Endodermal cell (in vitro differentiated cells): ENCODE results near the gene ATAD3A. TPM values are rescaled to one million over a fixed set of nuclear protein-coding genes. Genes with fewer than 3 reads are reported as not detected.

Source experiments
- DNase-seq: peaks from one replicate; pipeline ENCODE4 v3.0.0-alpha.2; 2017
- H3K27ac ChIP-seq: 2 replicates; pipeline ENCODE4 v1.5.1; 2013; ENCODE audit warnings: mild to moderate bottlenecking, low read depth, low read length, moderate library complexity
- H3K27me3 ChIP-seq: 2 replicates; pipeline ENCODE4 v1.6.1; 2013; ENCODE audit warnings: mild to moderate bottlenecking, low read length, moderate library complexity; ENCODE audit not compliant: insufficient read depth, control insufficient read depth, poor library complexity, severe bottlenecking
- H3K36me3 ChIP-seq: 2 replicates; pipeline ENCODE4 v1.7.0; 2013; ENCODE audit warnings: mild to moderate bottlenecking, low read length, moderate library complexity; ENCODE audit not compliant: control insufficient read depth, insufficient read depth
- H3K4me1 ChIP-seq: one replicate; pipeline ENCODE4 v1.7.0; 2013; ENCODE audit warnings: low read length; ENCODE audit not compliant: control insufficient read depth, insufficient read depth
- H3K4me3 ChIP-seq: 2 replicates; pipeline ENCODE4 v1.5.1; 2013; ENCODE audit warnings: mild to moderate bottlenecking, low read length, moderate library complexity
- H3K9ac ChIP-seq: 2 replicates; pipeline ENCODE4 v1.6.1; 2013; ENCODE audit warnings: mild to moderate bottlenecking, low read length, moderate library complexity; ENCODE audit not compliant: poor library complexity, severe bottlenecking; ENCODE audit errors: extremely low read depth
- H3K9me3 ChIP-seq: 2 replicates; pipeline ENCODE4 v1.6.1; 2013; ENCODE audit warnings: mild to moderate bottlenecking, low read length, moderate library complexity; ENCODE audit not compliant: control insufficient read depth
- H3K27ac Mint-ChIP-seq: 2 replicates; pipeline ENCODE4 v1.8.0; 2020; ENCODE audit warnings: mixed read lengths
- H3K27me3 Mint-ChIP-seq: 2 replicates; pipeline ENCODE4 v1.8.0; 2021; ENCODE audit warnings: mild to moderate bottlenecking, mixed read lengths; ENCODE audit not compliant: insufficient read depth
- H3K36me3 Mint-ChIP-seq: 2 replicates; pipeline ENCODE4 v1.8.0; 2020; ENCODE audit warnings: low read depth, mixed read lengths
- H3K4me1 Mint-ChIP-seq: 2 replicates; pipeline ENCODE4 v1.8.0; 2020; ENCODE audit warnings: mixed read lengths
- H3K4me3 Mint-ChIP-seq: 2 replicates; pipeline ENCODE4 v1.8.0; 2020; ENCODE audit warnings: mild to moderate bottlenecking, moderate library complexity, mixed read lengths
- H3K9me3 Mint-ChIP-seq: 2 replicates; pipeline ENCODE4 v1.8.0; 2020; ENCODE audit warnings: mild to moderate bottlenecking, mixed read lengths
- CTCF ChIP-seq: fragments of 200-600 bp; sonication (generic); conservative IDR thresholded peaks from 2 replicates; pipeline ENCODE4 v1.5.0; 2021; ENCODE audit warnings: antibody characterized with exemption, mild to moderate bottlenecking
- WGBS, 2 experiments: methylation state at CpG; one replicate each; pipeline versions ENCODE4 v1.1.5 to v1.1.7; 2013; ENCODE audit warnings: missing lambda C conversion rate in 2 of 2, mixed read lengths in 1 of 2; ENCODE audit not compliant: insufficient coverage in 1 of 2, insufficient read length in 1 of 2; 5-methylcytosine and 5-hydroxymethylcytosine counted together
- total RNA-seq, 2 donors: library from RNA; stranded (reverse); fragmentation: NEBNext Ultra II Directional in 1 of 2; extraction: Animal tissue kit (Norgen Biotek cat#: 25700) in 1 of 2; gene quantifications; 2 replicates in 1 of 2; 3 replicates in 1 of 2; pipeline ENCODE4 v1.2.1, GENCODE V29; 2021

ATAD3A gene
- total RNA-seq, 2 donors from 2014 or later = 42.8 to 47.6 TPM

- peaks cover 30% of the 10 kb centered on the region for H3K36me3 ChIP-seq
- WGBS, 2 experiments = 90 to 94% methylated on average over 13 to 19 of the region's 19 CpGs
- no peak for DNase-seq
- no peak overlapping the region for H3K4me3 ChIP-seq
- no peak overlapping the region for H3K9ac ChIP-seq
- no peaks in the 10 kb centered on the region for H3K4me1 ChIP-seq
- H3K27me3 ChIP-seq = no peaks in the 10 kb centered on the region
- H3K9me3 ChIP-seq = no peaks in the 10 kb centered on the region
- Mint-ChIP-seq H3K4me1 (no peaks in the 10 kb centered on the region), H3K4me3 (no peak overlapping the region), H3K27me3 (no peaks in the 10 kb centered on the region), H3K36me3 (peaks cover 31% of the 10 kb centered on the region), H3K27ac (no peak overlapping the region), H3K9me3 (no peaks in the 10 kb centered on the region)
- H3K27ac ChIP-seq = no peak overlapping the region
- TF ChIP-seq CTCF = no peak
Measured at GRCh38 chr1:1543706-1544099, 31.7 kb downstream of the ATAD3A start.

- H3K9me3 ChIP-seq = no peaks in the 10 kb centered on the region
- H3K36me3 Mint-ChIP-seq = peaks cover 35% of the 10 kb centered on the region
- H3K4me3 ChIP-seq = no peak overlapping the region
- H3K4me3 Mint-ChIP-seq = no peak overlapping the region
- no peak overlapping the region for H3K9ac ChIP-seq
- no peak overlapping the region for H3K27ac ChIP-seq
- H3K4me1 Mint-ChIP-seq = no peaks in the 10 kb centered on the region
- DNase-seq = no peak
- H3K27ac Mint-ChIP-seq = no peak overlapping the region
- WGBS, 2 experiments = 95 to 97% methylated on average over 8 to 10 of the region's 10 CpGs
- no peaks in the 10 kb centered on the region for H3K27me3 Mint-ChIP-seq
- H3K36me3 ChIP-seq = peaks cover 34% of the 10 kb centered on the region
- H3K9me3 Mint-ChIP-seq = no peaks in the 10 kb centered on the region
- H3K4me1 ChIP-seq = no peaks in the 10 kb centered on the region
- TF ChIP-seq CTCF = no peak
- no peaks in the 10 kb centered on the region for H3K27me3 ChIP-seq
Measured at GRCh38 chr1:1544544-1544943, 32.6 kb downstream of the ATAD3A start.

- no peak for TF ChIP-seq CTCF
- Histone ChIP-seq H3K9me3 (no peaks in the 10 kb centered on the region), H3K27me3 (no peaks in the 10 kb centered on the region), H3K27ac (no peak overlapping the region), H3K36me3 (peaks cover 34% of the 10 kb centered on the region), H3K9ac (no peak overlapping the region), H3K4me3 (no peak overlapping the region), H3K4me1 (no peaks in the 10 kb centered on the region)
- H3K9me3 Mint-ChIP-seq = no peaks in the 10 kb centered on the region
- no peak overlapping the region for H3K27ac Mint-ChIP-seq
- H3K36me3 Mint-ChIP-seq = peaks cover 35% of the 10 kb centered on the region
- H3K4me3 Mint-ChIP-seq = no peak overlapping the region
- no peaks in the 10 kb centered on the region for H3K27me3 Mint-ChIP-seq
- 94% methylated on average over 12 to 23 of the region's 23 CpGs for WGBS, 2 experiments
- H3K4me1 Mint-ChIP-seq = no peaks in the 10 kb centered on the region
- DNase-seq = no peak
Measured at GRCh38 chr1:1545946-1546737, 34.2 kb downstream of the ATAD3A start.
